H1 (cell line): ENCODE data around the gene CDC42. TPM values are rescaled to one million over a fixed set of nuclear protein-coding genes. Genes with fewer than 3 reads are reported as not detected.

Experiments used
- EP300 ChIP-seq, 2 experiments: IDR thresholded peaks; 1 replicate in 1 of 2; 2 replicates in 1 of 2; pipeline ENCODE4 v1.6.1; 2011 to 2012; ENCODE audit warnings: low read depth in 2 of 2, low read length in 2 of 2, mild to moderate bottlenecking in 2 of 2, borderline replicate concordance in 1 of 2, inconsistent platforms in 1 of 2, moderate library complexity in 1 of 2
- MAFK ChIP-seq: IDR thresholded peaks from 2 replicates; pipeline ENCODE4 v1.6.1; 2012; ENCODE audit warnings: low read depth, mild to moderate bottlenecking, improper control_type of control experiment, low read length
- SP2 ChIP-seq: IDR thresholded peaks from 2 replicates; pipeline ENCODE4 v1.6.1; 2012; ENCODE audit warnings: mild to moderate bottlenecking, low read length, inconsistent platforms
- USF2 ChIP-seq: IDR thresholded peaks from 2 replicates; pipeline ENCODE4 v1.6.1; 2011; ENCODE audit warnings: low read length, improper control_type of control experiment
- polyA plus RNA-seq, 7 experiments: library from polyadenylated mRNA; depleted of rRNA in 3 of 7; stranded (reverse) in 5 of 7; unstranded in 2 of 7; fragments of >200 nt in 5 of 7; fragments of 200-250 nt in 2 of 7; gene quantifications; 1 replicate in 5 of 7; 2 replicates in 1 of 7; 4 replicates in 1 of 7; pipeline versions ENCODE4 v1.2.1 to v1.2.3, GENCODE V29; 2011 to 2013; ENCODE audit warnings: missing spikeins in 2 of 7, mixed read lengths in 2 of 7
- total RNA-seq: library from RNA; stranded (reverse); fragmentation: NEBNext Ultra II Directional; extraction: Animal tissue kit (Norgen Biotek cat#: 25700); gene quantifications from 2 replicates; pipeline ENCODE4 v1.2.1, GENCODE V29; 2021

Gene CDC42
- total and polyA plus RNA-seq, 2 of the 8 experiments (the other 6 are each of a cell fraction or from before 2014, with no cell fraction given), result 110 to 179 TPM

GRCh38 chr1:22074803-22075202 is 22.3 kb downstream of the CDC42 start (continued):
- TF ChIP-seq USF2, result no peak
- TF ChIP-seq SP2, result no peak
- TF ChIP-seq MAFK, result no peak
- no peak for TF ChIP-seq EP300 (IDR thresholded peaks at IDR 0.05; ENCODE audit: borderline replicate concordance in 1 of 2, low read depth in 2 of 2, low read length in 2 of 2)
